Chondrocyte (in vitro differentiated cells): ENCODE results near the gene COIL. TPM values are rescaled to one million over a fixed set of nuclear protein-coding genes. Genes with fewer than 3 reads are reported as not detected.

Experiments
- DNase-seq: peaks from one replicate; pipeline ENCODE4 v3.0.0; 2021; ENCODE audit warnings: mixed read lengths, low spot score
- H3K27ac Mint-ChIP-seq: one replicate; pipeline ENCODE4 v1.8.0; 2021; ENCODE audit warnings: mild to moderate bottlenecking, moderate library complexity, mixed read lengths; ENCODE audit not compliant: unreplicated experiment
- H3K27me3 Mint-ChIP-seq: 2 replicates; pipeline ENCODE4 v1.8.0; 2021; ENCODE audit warnings: low read depth, mixed read lengths
- H3K36me3 Mint-ChIP-seq: 2 replicates; pipeline ENCODE4 v1.8.0; 2021; ENCODE audit warnings: low read depth, mixed read lengths
- H3K4me1 Mint-ChIP-seq: 2 replicates; pipeline ENCODE4 v1.8.0; 2021; ENCODE audit warnings: low read depth, mild to moderate bottlenecking, mixed read lengths
- H3K4me3 Mint-ChIP-seq: one replicate; pipeline ENCODE4 v1.8.0; 2021; ENCODE audit warnings: mild to moderate bottlenecking, moderate library complexity, mixed read lengths; ENCODE audit not compliant: unreplicated experiment
- H3K9me3 Mint-ChIP-seq: 2 replicates; pipeline ENCODE4 v1.8.0; 2021; ENCODE audit warnings: low read depth, mixed read lengths
- CTCF ChIP-seq: fragments of 200-600 bp; sonication (generic); IDR thresholded peaks from 2 replicates; pipeline ENCODE4 v1.5.0; 2021; ENCODE audit warnings: antibody characterized with exemption, mild to moderate bottlenecking, moderate library complexity
- total RNA-seq: library from RNA; stranded (reverse); gene quantifications from 3 replicates; pipeline ENCODE4 v1.2.1, GENCODE V29; 2021

Gene COIL
- total RNA-seq, 1 donor from 2014 or later, result 12.2 TPM

GRCh38 chr17:56897646-56898424 lies 63.0 kb downstream of the COIL start:
- no peak for DNase-seq
- no peaks in the 10 kb centered on the region for H3K27me3 Mint-ChIP-seq
- H3K36me3 Mint-ChIP-seq, result peaks cover 32% of the 10 kb centered on the region
- no peak overlapping the region for H3K4me3 Mint-ChIP-seq
- no peaks in the 10 kb centered on the region for H3K9me3 Mint-ChIP-seq
- H3K4me1 Mint-ChIP-seq, result peaks cover 12% of the 10 kb centered on the region
- no peak overlapping the region for H3K27ac Mint-ChIP-seq
- no peak for TF ChIP-seq CTCF

DNA sequence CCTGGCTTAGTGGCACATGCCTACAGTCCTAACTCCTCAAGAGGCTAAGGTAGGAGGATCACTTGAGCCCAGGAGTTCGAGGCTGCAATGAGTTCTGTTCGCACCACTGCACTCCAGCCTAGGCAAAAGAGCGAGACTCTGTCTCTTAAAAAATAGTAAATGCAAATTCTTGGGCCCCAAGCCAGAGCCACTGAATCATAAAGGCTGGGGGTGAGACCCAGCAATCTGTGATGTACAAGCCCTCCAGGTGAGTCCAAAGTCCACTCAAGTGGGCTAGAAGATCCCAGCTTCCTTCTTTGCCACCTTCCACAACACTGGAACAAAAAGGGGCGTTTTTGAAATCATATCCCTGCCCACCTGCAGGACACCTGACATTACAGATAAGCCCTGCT lies 63.9 kb downstream of the COIL start:
- H3K36me3 Mint-ChIP-seq, result peaks cover 39% of the 10 kb centered on the region
- H3K4me1 Mint-ChIP-seq, result peaks cover 4% of the 10 kb centered on the region
- H3K9me3 Mint-ChIP-seq, result no peaks in the 10 kb centered on the region
- no peak for TF ChIP-seq CTCF
- DNase-seq, result no peak
- H3K4me3 Mint-ChIP-seq, result no peak overlapping the region
- H3K27ac Mint-ChIP-seq, result no peak overlapping the region
- H3K27me3 Mint-ChIP-seq, result no peaks in the 10 kb centered on the region

GRCh38 chr17:56896217-56896967 lies 64.5 kb downstream of the COIL start:
- TF ChIP-seq CTCF, result no peak
- Mint-ChIP-seq H3K27ac (no peak overlapping the region), H3K27me3 (no peaks in the 10 kb centered on the region), H3K36me3 (peaks cover 40% of the 10 kb centered on the region), H3K9me3 (no peaks in the 10 kb centered on the region), H3K4me3 (no peak overlapping the region), H3K4me1 (no peaks in the 10 kb centered on the region)
- DNase-seq, result no peak

- peaks cover 39% of the 10 kb centered on the region for H3K36me3 Mint-ChIP-seq
- TF ChIP-seq CTCF, result no peak
- H3K4me1 Mint-ChIP-seq, result no peaks in the 10 kb centered on the region
- no peaks in the 10 kb centered on the region for H3K27me3 Mint-ChIP-seq
- H3K9me3 Mint-ChIP-seq, result no peaks in the 10 kb centered on the region
- H3K4me3 Mint-ChIP-seq, result no peak overlapping the region
- no peak for DNase-seq
- no peak overlapping the region for H3K27ac Mint-ChIP-seq
Measured at GRCh38 chr17:56894859-56895455, 65.9 kb downstream of the COIL start.

DNA sequence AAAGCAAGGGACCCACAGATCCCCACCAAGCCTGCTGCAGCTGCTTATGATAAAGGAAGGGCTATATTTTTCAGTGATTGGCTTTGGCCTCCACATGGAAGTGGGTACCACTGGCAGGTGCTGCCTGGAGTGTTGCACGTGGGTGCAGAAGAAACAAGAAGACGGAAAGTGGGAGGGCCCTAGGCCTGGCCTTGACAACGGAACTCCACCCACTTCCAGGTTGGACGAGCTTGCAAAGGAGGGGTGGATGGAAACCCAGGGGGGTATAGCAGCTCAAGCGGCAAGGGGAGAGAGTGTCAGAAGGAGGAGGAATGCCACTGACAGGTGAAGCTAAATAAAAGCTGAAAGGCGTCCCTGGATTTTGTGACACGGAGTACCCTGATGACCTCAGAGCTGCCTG lies 67.3 kb downstream of the COIL start:
- Mint-ChIP-seq H3K27me3 (no peaks in the 10 kb centered on the region), H3K36me3 (peaks cover 36% of the 10 kb centered on the region), H3K4me1 (no peaks in the 10 kb centered on the region), H3K27ac (no peak overlapping the region), H3K4me3 (no peak overlapping the region), H3K9me3 (peaks cover 1% of the 10 kb centered on the region)
- no peak for DNase-seq
- no peak for TF ChIP-seq CTCF
